ENCODE data around the gene MAGI1. TPM values are rescaled to one million over a fixed set of nuclear protein-coding genes. Genes with fewer than 3 reads are reported as not detected.

The MAGI1 gene
- total RNA-seq, 2 donors from 2014 or later = 0.39 TPM; not detected in 1

GRCh38 chr3:65650247-65650646, 388.5 kb downstream of the MAGI1 start:
- Mint-ChIP-seq H3K36me3 (peaks cover 5 to 8% of the 10 kb centered on the region in 2 donors), H3K9me3 (peaks cover 23 to 25% of the 10 kb centered on the region in 2 donors), H3K27ac (no peak overlapping the region)
- DNase-seq (ENCODE audit: low spot score in 2 of 2) = no peak
- no peak for ATAC-seq

DNA sequence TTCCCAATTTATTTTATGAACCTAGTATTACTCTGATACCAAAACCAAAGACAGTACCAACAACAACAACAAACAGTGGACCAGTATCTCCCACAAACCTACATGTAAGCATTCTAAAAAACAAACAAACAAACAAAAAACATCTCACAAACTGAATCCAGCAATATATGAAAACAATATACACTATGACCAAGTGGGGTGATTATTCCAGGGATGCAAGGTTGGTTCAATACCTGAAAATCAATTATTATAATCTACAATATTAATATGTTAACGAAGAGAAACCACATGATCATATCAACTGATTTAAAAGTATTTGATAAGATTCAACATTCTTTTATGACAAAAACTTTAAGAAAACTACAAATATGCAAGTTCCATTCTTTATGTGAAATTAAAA, 391.3 kb downstream of the MAGI1 start:
- ATAC-seq (no peak), DNase-seq (ENCODE audit: low spot score in 2 of 2) (no peak)
- Mint-ChIP-seq H3K9me3 (peaks cover 29 to 30% of the 10 kb centered on the region in 2 donors), H3K27ac (no peak overlapping the region), H3K36me3 (peaks cover 5 to 15% of the 10 kb centered on the region in 2 donors)

DNA sequence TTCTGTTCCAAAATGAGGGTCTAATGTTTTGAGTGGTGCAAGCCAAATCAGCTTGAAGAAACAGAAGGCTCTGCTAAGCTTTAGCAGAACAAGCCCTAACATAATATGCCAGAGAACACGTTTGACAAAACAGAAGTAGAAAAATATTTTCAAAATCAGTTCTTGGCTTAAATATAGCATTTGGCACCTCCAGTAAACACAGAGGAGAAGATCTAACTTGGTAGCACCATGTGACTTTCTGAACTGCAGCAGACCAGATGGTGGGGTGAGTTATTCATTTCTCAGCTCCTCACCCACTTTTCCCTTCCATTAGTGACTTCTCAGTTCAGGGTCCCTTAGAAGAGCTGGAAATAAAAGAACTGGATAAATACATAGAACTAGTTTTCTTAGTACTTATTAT, 395.8 kb downstream of the MAGI1 start:
- Mint-ChIP-seq H3K27ac (no peak overlapping the region), H3K9me3 (peaks cover 21 to 27% of the 10 kb centered on the region in 2 donors), H3K36me3 (peaks cover 11 to 19% of the 10 kb centered on the region in 2 donors)
- ATAC-seq = no peak
- DNase-seq (ENCODE audit: low spot score in 2 of 2) = no peak

DNA sequence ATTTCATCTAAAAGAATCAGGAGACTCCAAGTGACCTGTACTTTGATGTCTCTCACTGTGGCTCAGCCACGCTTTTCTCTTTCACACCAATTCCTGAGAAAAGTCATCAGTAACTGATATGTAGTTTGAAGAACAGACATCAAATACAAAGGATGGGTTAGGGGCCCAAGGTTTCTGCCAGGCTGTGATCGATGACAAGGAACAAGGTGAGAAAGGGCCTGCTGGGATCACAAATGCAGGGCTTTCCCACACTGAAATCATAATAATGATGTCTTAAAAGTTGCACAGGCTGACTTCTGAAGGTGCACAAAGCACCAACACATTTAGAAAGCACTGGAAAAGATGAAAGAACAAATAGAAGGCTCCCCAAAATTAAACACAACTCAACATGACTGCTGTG, 396.9 kb downstream of the MAGI1 start:
- Mint-ChIP-seq H3K36me3 (peaks cover 8 to 17% of the 10 kb centered on the region in 2 donors), H3K9me3 (peaks cover 18 to 24% of the 10 kb centered on the region in 2 donors), H3K27ac (no peak overlapping the region)
- no peak for ATAC-seq
- DNase-seq (ENCODE audit: low spot score in 2 of 2) = no peak

DNA sequence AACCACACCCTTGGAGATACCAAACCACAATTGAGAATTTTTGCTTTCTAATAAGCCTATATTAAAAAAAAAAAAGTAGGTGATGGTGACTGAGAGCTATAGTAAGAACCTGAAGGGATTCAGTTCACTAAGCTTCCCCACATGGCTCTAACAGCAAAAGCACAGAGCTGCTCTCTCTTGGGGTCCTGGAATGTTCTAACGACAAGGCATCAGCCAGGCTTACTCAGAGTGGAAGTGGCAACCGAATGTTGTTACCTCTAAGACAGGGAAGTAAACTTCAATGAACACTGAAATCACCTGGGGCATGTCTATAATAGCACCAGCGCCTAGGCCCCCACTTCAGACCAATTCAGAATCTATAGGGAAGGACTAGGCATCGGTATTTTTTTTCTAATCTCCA, 397.7 kb downstream of the MAGI1 start:
- peaks cover 6 to 10% of the 10 kb centered on the region in 2 donors for H3K36me3 Mint-ChIP-seq
- peaks cover 11 to 17% of the 10 kb centered on the region in 2 donors for H3K9me3 Mint-ChIP-seq
- H3K27ac Mint-ChIP-seq = no peak overlapping the region
- DNase-seq (ENCODE audit: low spot score in 2 of 2) = no peak
- no peak for ATAC-seq

GRCh38 chr3:65639444-65639843, 399.3 kb downstream of the MAGI1 start:
- ATAC-seq (no peak), DNase-seq (ENCODE audit: low spot score in 2 of 2) (no peak)
- Mint-ChIP-seq H3K27ac (no peak overlapping the region), H3K36me3 (peaks cover 6 to 10% of the 10 kb centered on the region in 2 donors), H3K9me3 (peaks cover 11 to 17% of the 10 kb centered on the region in 2 donors)

DNA sequence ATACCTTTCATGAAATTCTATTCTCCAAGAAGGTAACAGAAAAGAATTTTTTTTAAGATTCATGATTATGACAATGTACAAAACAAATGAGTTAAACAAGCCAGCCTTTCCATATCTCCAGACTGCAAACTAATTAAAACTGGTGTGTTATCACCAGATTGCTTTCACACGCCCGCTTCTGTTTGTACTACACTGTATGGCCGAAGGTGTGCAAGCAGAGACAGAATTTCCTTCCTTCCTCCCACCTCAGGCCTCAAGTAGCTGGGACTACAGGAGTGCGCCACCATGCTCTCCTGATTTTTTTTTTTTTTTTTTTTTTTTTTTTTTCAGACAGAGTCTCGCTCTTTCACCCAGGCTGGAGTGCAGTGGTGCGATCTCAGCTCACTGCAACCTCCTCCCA, 400.4 kb downstream of the MAGI1 start:
- ATAC-seq (no peak), DNase-seq (ENCODE audit: low spot score in 2 of 2) (no peak)
- H3K36me3 Mint-ChIP-seq = peaks cover 4 to 6% of the 10 kb centered on the region in 2 donors
- no peak overlapping the region for H3K27ac Mint-ChIP-seq
- peaks cover 5 to 11% of the 10 kb centered on the region in 2 donors for H3K9me3 Mint-ChIP-seq

DNA sequence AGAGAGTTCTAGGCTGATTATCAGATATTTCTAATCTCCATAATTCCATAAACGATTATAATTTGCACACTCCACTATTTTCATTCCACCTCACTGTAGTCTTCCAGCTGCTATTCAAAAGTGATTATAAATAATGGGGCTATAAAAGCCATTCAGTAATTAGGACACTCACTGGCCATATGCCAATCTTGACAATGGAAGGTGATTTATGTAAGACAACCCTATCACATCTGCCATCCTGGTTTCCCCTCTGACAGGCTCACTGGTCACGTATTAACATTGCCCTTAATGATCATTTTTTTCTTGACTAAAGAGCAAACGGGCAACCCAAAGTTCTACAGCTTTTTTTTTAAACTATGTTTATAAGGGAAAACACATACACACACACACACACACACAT, 402.4 kb downstream of the MAGI1 start:
- Mint-ChIP-seq H3K36me3 (peaks cover 4 to 6% of the 10 kb centered on the region in 2 donors), H3K9me3 (peaks cover 5 to 11% of the 10 kb centered on the region in 2 donors), H3K27ac (no peak overlapping the region)
- ATAC-seq (no peak), DNase-seq (ENCODE audit: low spot score in 2 of 2) (no peak)

DNA sequence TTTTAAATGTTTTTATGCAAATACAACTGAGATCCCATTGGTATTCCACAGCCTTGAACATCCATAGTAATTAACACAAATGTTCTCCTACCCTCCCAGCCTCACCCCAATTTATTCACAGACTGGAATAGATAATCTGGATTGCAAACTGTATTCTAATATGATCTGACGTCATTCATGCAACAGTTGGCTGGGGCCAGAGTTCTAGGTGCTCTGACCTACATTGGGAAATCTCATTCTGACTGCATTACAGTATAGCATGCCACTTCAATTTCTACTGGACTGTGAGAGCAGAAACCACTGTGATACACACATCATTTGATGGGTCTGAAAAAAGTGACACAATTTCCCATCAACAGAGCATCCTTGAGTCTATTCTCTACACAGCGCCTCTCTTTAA, 403.1 kb downstream of the MAGI1 start:
- peaks cover 4 to 6% of the 10 kb centered on the region in 2 donors for H3K36me3 Mint-ChIP-seq

DNA sequence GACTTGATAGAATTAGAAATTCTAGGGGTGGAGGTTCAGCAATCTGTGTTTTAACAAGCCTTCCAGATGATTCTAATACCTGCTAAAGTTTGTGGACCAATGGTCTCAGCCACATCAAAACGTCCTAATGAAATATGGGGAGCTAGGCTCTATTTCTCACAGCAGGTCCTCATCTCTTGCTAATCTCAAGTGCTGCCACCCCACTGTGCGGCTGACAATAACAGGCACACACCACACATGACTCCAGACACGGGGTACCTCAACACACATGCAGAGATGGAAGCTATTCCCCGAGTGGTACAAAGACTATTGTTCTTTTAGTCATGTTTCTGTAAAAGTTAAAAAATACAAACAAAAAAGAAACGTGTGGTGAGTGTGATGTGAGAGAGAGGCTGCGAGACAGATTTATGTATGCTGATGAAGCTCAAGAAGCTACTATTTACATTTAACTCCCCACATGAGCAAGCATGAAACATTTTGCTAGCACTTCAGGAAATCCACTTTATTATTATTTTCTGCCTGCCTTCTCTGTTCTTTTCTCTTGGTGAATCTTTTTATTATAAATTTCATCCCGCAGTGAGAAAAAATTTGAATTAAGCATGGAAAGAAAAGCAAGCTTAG, 405.6 kb downstream of the MAGI1 start:
- Mint-ChIP-seq H3K36me3 (no peaks in the 10 kb centered on the region), H3K27ac (no peak overlapping the region), H3K9me3 (peaks cover 7 to 8% of the 10 kb centered on the region in 2 donors)
- DNase-seq (ENCODE audit: low spot score in 2 of 2) = no peak
- ATAC-seq = no peak

More for the DNA sequence above, 403.1 kb downstream of the MAGI1 start:
- DNase-seq (ENCODE audit: low spot score in 2 of 2) (no peak), ATAC-seq (no peak)
- Mint-ChIP-seq H3K27ac (no peak overlapping the region), H3K9me3 (peaks cover 9 to 14% of the 10 kb centered on the region in 2 donors)

DNA sequence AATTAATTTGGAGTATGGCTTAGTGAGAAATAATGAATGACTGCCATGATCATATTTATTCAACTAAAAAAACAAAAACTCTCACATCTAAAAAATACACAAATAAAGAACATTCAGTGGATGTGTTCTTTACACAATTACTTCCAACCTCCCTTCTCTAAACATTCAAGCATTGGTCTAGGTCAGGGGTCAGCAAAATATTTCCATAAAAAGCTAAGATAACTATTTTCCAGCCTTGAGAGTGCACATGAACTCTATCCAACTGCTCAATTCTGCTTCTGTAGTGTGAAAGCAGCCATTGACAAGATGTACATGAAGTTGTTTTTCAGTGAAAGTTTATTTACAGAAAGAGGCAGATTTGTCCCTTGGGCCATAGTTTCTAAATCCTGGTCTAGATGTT, 406.3 kb downstream of the MAGI1 start:
- Mint-ChIP-seq H3K27ac (no peak overlapping the region), H3K36me3 (no peaks in the 10 kb centered on the region), H3K9me3 (peaks cover 7 to 11% of the 10 kb centered on the region in 2 donors)
- ATAC-seq (no peak), DNase-seq (ENCODE audit: low spot score in 2 of 2) (no peak)

- peaks cover 7 to 19% of the 10 kb centered on the region in 2 donors for H3K9me3 Mint-ChIP-seq
- DNase-seq (ENCODE audit: low spot score in 2 of 2) = no peak
- H3K27ac Mint-ChIP-seq = no peak overlapping the region
- H3K36me3 Mint-ChIP-seq = no peaks in the 10 kb centered on the region
- no peak for ATAC-seq
These were observed 409.7 kb downstream of the MAGI1 start for GRCh38 chr3:65628978-65629377.

DNA sequence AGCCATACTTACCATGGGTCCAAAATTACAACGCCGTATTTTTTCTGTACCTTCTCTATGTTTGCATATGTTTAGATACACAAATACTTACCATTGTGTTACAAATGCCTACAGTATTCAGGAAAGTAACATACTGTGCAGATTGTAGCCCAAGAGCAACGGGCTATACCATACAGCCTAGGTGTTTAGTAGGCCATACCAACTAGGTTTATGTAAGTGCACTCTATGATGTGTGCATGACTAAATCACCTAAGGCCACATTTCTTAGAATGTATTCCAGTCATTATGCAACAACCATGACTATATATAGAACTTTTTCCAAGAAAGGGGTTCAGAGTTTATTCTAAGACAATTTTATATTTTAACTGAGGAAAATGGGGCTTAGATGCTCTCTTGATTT, 411.7 kb downstream of the MAGI1 start:
- ATAC-seq = no peak
- H3K27ac Mint-ChIP-seq = no peak overlapping the region
- no peak for DNase-seq (ENCODE audit: low spot score in 2 of 2)
- no peaks in the 10 kb centered on the region for H3K36me3 Mint-ChIP-seq
- H3K9me3 Mint-ChIP-seq = peaks cover 7 to 19% of the 10 kb centered on the region in 2 donors

- ATAC-seq = no peak
- Mint-ChIP-seq H3K27ac (no peak overlapping the region), H3K9me3 (peaks cover 0 to 12% of the 10 kb centered on the region in 2 donors), H3K36me3 (no peaks in the 10 kb centered on the region)
- no peak for DNase-seq (ENCODE audit: low spot score in 2 of 2)
These were observed 413.4 kb downstream of the MAGI1 start for GRCh38 chr3:65625305-65625704.

DNA sequence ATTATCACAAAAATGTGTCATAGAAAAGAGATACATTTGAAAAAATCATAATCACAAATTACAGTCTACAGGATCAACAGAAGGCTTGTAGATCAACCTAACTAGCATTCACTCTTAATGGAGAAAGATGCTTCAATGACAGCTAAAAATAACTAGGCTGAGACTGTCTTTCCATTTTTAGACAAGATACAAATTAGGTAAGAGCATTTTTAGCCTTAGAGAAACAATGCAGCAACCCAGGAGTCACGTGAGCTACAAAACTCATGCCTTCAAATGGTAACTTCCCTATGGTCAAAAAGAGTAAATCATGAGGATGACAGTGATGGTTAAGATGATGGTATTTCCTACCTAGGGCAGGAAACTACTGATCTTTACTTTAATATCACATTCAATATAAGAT, 415.4 kb downstream of the MAGI1 start:
- Mint-ChIP-seq H3K27ac (no peak overlapping the region), H3K9me3 (peaks cover 0 to 12% of the 10 kb centered on the region in 2 donors), H3K36me3 (no peaks in the 10 kb centered on the region)
- DNase-seq (ENCODE audit: low spot score in 2 of 2) (no peak), ATAC-seq (no peak)

- peaks cover 0 to 8% of the 10 kb centered on the region in 2 donors for H3K9me3 Mint-ChIP-seq
- H3K27ac Mint-ChIP-seq = no peak overlapping the region
- no peak for DNase-seq (ENCODE audit: low spot score in 2 of 2)
- H3K36me3 Mint-ChIP-seq = no peaks in the 10 kb centered on the region
- ATAC-seq = no peak
These were observed 418.8 kb downstream of the MAGI1 start for GRCh38 chr3:65619888-65620287.

GRCh38 chr3:65619451-65619881, 419.3 kb downstream of the MAGI1 start:
- Mint-ChIP-seq H3K36me3 (no peaks in the 10 kb centered on the region), H3K9me3 (peaks cover 0 to 8% of the 10 kb centered on the region in 2 donors), H3K27ac (no peak overlapping the region)
- DNase-seq (ENCODE audit: low spot score in 2 of 2) (no peak), ATAC-seq (no peak)

DNA sequence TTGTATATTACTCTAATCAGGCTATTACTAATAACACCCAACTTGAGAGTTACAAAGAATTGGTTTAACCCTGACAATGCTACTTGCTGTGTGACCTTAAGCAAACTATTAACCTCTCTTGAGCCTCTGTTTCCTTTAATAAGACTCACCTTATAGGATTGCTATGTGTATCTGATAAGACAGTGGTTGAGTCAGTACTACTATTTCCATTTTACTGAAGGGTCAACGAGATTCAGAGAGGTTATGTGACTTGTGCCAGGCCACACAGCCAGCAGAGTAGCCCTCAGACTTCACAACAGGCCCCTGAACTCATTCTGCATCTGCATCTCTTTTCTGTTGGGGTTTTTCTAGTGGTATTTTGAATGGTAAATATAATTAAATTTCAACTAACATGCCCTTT, 420.1 kb downstream of the MAGI1 start:
- ATAC-seq (no peak), DNase-seq (ENCODE audit: low spot score in 2 of 2) (no peak)
- H3K36me3 Mint-ChIP-seq = no peaks in the 10 kb centered on the region
- H3K9me3 Mint-ChIP-seq = peaks cover 0 to 8% of the 10 kb centered on the region in 2 donors
- no peak overlapping the region for H3K27ac Mint-ChIP-seq
